ENCODE data around the gene CCDC9B.

Gene CCDC9B

GRCh38 chr15:40366457-40367370, 26.0 kb upstream of the CCDC9B start:
- TF ChIP-seq FOXK2 (IDR thresholded peaks at IDR 0.05) (no peak), LEF1 (IDR thresholded peaks at IDR 0.05; ENCODE audit: borderline replicate concordance) (no peak), ARNT (IDR thresholded peaks at IDR 0.05) (no peak), SP1 (IDR thresholded peaks at IDR 0.05) (no peak), CTBP1 (IDR thresholded peaks at IDR 0.05; ENCODE audit: borderline replicate concordance) (no peak), TARDBP (IDR thresholded peaks at IDR 0.05) (no peak), L3MBTL2 (conservative IDR thresholded peaks at IDR 0.05) (no peak), ELF4 (IDR thresholded peaks at IDR 0.05) (no peak), ZNF384 (IDR thresholded peaks at IDR 0.05) (no peak), SUZ12 (IDR thresholded peaks at IDR 0.05) (no peak), BHLHE40 (IDR thresholded peaks at IDR 0.05; ENCODE audit: borderline replicate concordance) (no peak), HDGF (IDR thresholded peaks at IDR 0.05; ENCODE audit: borderline replicate concordance) (no peak), NFRKB (IDR thresholded peaks at IDR 0.05) (no peak), PKNOX1 (IDR thresholded peaks at IDR 0.05) (no peak), FOXA1 (IDR thresholded peaks at IDR 0.05) (no peak)
- ChIA-PET CTCF (interaction anchor here (0.6 kb wide), 2 partner anchors 13 to 55 kb away, joined by 3 to 6 read pairs; no protein-coding TSS in a partner anchor), POLR2A (interaction anchor here (1.1 to 2.7 kb wide), 3 partner anchors 16 to 39 kb away, joined by 3 to 11 read pairs (median 6); partner anchors contain the start of genes IVD and KNSTRN)
- no peak for DNase-seq (ENCODE audit: extremely low spot score)

GRCh38 chr15:40365624-40366456, 25.1 kb upstream of the CCDC9B start:
- no peak for TF ChIP-seq FOXA1 (IDR thresholded peaks at IDR 0.05)
- TF ChIP-seq ZNF384 (IDR thresholded peaks at IDR 0.05), result no peak
- CTCF ChIA-PET, result interaction anchor here (0.6 kb wide), 1 partner anchor 54 kb away, joined by 6 read pairs; no protein-coding TSS in a partner anchor
- no peak for DNase-seq (ENCODE audit: extremely low spot score)

GRCh38 chr15:40365016-40365415, 24.3 kb upstream of the CCDC9B start:
- no peak for DNase-seq (ENCODE audit: extremely low spot score)
- CTCF ChIA-PET, result interaction anchor here (0.9 kb wide), 2 partner anchors 21 to 89 kb away, joined by 3 read pairs; no protein-coding TSS in a partner anchor
- POLR2A ChIA-PET, result interaction anchor here (2.7 kb wide), 1 partner anchor 41 kb away, joined by 11 read pairs; the partner anchor contains the start of gene IVD
- TF ChIP-seq LEF1 (IDR thresholded peaks at IDR 0.05; ENCODE audit: borderline replicate concordance) (no peak), FOXK2 (IDR thresholded peaks at IDR 0.05) (no peak), HDGF (IDR thresholded peaks at IDR 0.05; ENCODE audit: borderline replicate concordance) (no peak), BHLHE40 (IDR thresholded peaks at IDR 0.05; ENCODE audit: borderline replicate concordance) (no peak), FOXM1 (IDR thresholded peaks at IDR 0.05; ENCODE audit: borderline replicate concordance) (no peak), ARNT (IDR thresholded peaks at IDR 0.05) (no peak)

More at GRCh38 chr15:40365624-40366456, 25.1 kb upstream of the CCDC9B start:
- POLR2A ChIA-PET, result interaction anchor here (1.1 to 2.7 kb wide), 3 partner anchors 17 to 40 kb away, joined by 3 to 11 read pairs (median 6); partner anchors contain the start of genes IVD and KNSTRN

- ChIA-PET POLR2A (interaction anchor here (2.7 kb wide), 1 partner anchor 42 kb away, joined by 11 read pairs; the partner anchor contains the start of gene IVD), CTCF (interaction anchor here (0.9 kb wide), 2 partner anchors 20 to 88 kb away, joined by 3 read pairs; no protein-coding TSS in a partner anchor)
- no peak for DNase-seq (ENCODE audit: extremely low spot score)
- TF ChIP-seq FOXK2 (IDR thresholded peaks at IDR 0.05) (no peak), ELF4 (IDR thresholded peaks at IDR 0.05) (no peak), SP1 (IDR thresholded peaks at IDR 0.05) (no peak), ZNF384 (IDR thresholded peaks at IDR 0.05) (no peak), SUZ12 (IDR thresholded peaks at IDR 0.05) (no peak), HDGF (IDR thresholded peaks at IDR 0.05; ENCODE audit: borderline replicate concordance) (no peak), FOXM1 (IDR thresholded peaks at IDR 0.05; ENCODE audit: borderline replicate concordance) (no peak), PKNOX1 (IDR thresholded peaks at IDR 0.05) (no peak), L3MBTL2 (conservative IDR thresholded peaks at IDR 0.05) (no peak), ARNT (IDR thresholded peaks at IDR 0.05) (no peak), CTBP1 (IDR thresholded peaks at IDR 0.05; ENCODE audit: borderline replicate concordance) (no peak), FOXA1 (IDR thresholded peaks at IDR 0.05) (no peak), TARDBP (IDR thresholded peaks at IDR 0.05) (no peak), BHLHE40 (IDR thresholded peaks at IDR 0.05; ENCODE audit: borderline replicate concordance) (no peak), LEF1 (IDR thresholded peaks at IDR 0.05; ENCODE audit: borderline replicate concordance) (no peak), NFRKB (IDR thresholded peaks at IDR 0.05) (no peak)
Measured at GRCh38 chr15:40364251-40364650, 23.5 kb upstream of the CCDC9B start.

GRCh38 chr15:40363611-40364010, 22.9 kb upstream of the CCDC9B start:
- POLR2A ChIA-PET, result no interaction called here
- CTCF ChIA-PET, result interaction anchor here (0.6 kb wide), 1 partner anchor 23 kb away, joined by 3 read pairs; no protein-coding TSS in a partner anchor

More at GRCh38 chr15:40363611-40364010, 22.9 kb upstream of the CCDC9B start:
- no peak for DNase-seq (ENCODE audit: extremely low spot score)
- no peak for TF ChIP-seq ARNT (IDR thresholded peaks at IDR 0.05)
- no peak for TF ChIP-seq CTBP1 (IDR thresholded peaks at IDR 0.05; ENCODE audit: borderline replicate concordance)
- no peak for TF ChIP-seq ZNF384 (IDR thresholded peaks at IDR 0.05)
- TF ChIP-seq PKNOX1 (IDR thresholded peaks at IDR 0.05), result no peak
- no peak for TF ChIP-seq LEF1 (IDR thresholded peaks at IDR 0.05; ENCODE audit: borderline replicate concordance)

All from HEK293T (cell line).